K562 (cell line): ENCODE data around the gene OLFM3. TPM values are rescaled to one million over a fixed set of nuclear protein-coding genes. Genes with fewer than 3 reads are reported as not detected.

Source experiments
- RBBP5 ChIP-seq: fragments of 200-600 bp; sonication (generic); IDR thresholded peaks from 2 replicates; pipeline ENCODE4 v1.6.1; 2012; ENCODE audit warnings: borderline replicate concordance, mild to moderate bottlenecking, low read length, control low read depth, inconsistent platforms; ENCODE audit not compliant: insufficient read depth, poor library complexity, severe bottlenecking
- SRSF1 ChIP-seq: fragments of 200-400 bp; formaldehyde crosslinking; IDR thresholded peaks from 2 replicates; pipeline ENCODE4 v1.6.1; 2017; ENCODE audit warnings: mild to moderate bottlenecking, low read depth, low read length, moderate library complexity
- ZC3H4 ChIP-seq: sonication (generic); formaldehyde crosslinking; IDR thresholded peaks from 2 replicates; pipeline ENCODE4 v1.9.0; 2021; ENCODE audit warnings: missing genetic modification reagents, borderline replicate concordance
- ZMIZ1 ChIP-seq, 2 experiments: fragments of 150-350 bp in 1 of 2; IDR thresholded peaks; 2 replicates each; pipeline ENCODE4 v1.6.1; 2012 to 2016; ENCODE audit warnings: low read depth in 2 of 2, low read length in 2 of 2, mild to moderate bottlenecking in 1 of 2, moderate library complexity in 1 of 2
- polyA plus RNA-seq, 8 experiments: library from polyadenylated mRNA; depleted of rRNA in 4 of 8; stranded (reverse) in 5 of 8; unstranded in 3 of 8; fragments of >200 nt; fragmentation: Nextera tagmentation in 2 of 8; fragmentation: Illumina TruSeq in 1 of 8; extraction: Ambion mirVana in 2 of 8; extraction: Trizol in 1 of 8; gene quantifications; 2 replicates each; pipeline versions ENCODE4 v1.2.1 to v1.2.3, GENCODE V29; 2011 to 2014; ENCODE audit warnings: inconsistent platforms in 1 of 8, missing spikeins in 1 of 8
- total RNA-seq, 7 experiments: library from RNA; depleted of rRNA in 6 of 7; stranded (reverse); fragments of >200 nt in 6 of 7; fragmentation: Illumina TruSeq in 2 of 7; extraction: Trizol in 2 of 7; gene quantifications; 2 replicates each; pipeline versions ENCODE4 v1.2.1 to v1.2.3, GENCODE V29; 2011 to 2021; ENCODE audit warnings: low replicate concordance in 1 of 7
- TF ChIP-seq, protein P1 (sequence below): sonication (generic); formaldehyde crosslinking; IDR thresholded peaks from 2 replicates; pipeline ENCODE4 v1.8.0; 2023; ENCODE audit warnings: missing genetic modification reagents, mild to moderate bottlenecking, borderline replicate concordance

Gene OLFM3
- total and polyA plus RNA-seq, 9 of the 15 experiments (the other 6 are each of a cell fraction or from before 2014, with no cell fraction given), result 0.07 TPM; not detected in 8

- TF ChIP-seq ZMIZ1 (IDR thresholded peaks at IDR 0.05; ENCODE audit: low read depth in 2 of 2, low read length in 2 of 2), result no peak
- TF ChIP-seq, protein P1, sequence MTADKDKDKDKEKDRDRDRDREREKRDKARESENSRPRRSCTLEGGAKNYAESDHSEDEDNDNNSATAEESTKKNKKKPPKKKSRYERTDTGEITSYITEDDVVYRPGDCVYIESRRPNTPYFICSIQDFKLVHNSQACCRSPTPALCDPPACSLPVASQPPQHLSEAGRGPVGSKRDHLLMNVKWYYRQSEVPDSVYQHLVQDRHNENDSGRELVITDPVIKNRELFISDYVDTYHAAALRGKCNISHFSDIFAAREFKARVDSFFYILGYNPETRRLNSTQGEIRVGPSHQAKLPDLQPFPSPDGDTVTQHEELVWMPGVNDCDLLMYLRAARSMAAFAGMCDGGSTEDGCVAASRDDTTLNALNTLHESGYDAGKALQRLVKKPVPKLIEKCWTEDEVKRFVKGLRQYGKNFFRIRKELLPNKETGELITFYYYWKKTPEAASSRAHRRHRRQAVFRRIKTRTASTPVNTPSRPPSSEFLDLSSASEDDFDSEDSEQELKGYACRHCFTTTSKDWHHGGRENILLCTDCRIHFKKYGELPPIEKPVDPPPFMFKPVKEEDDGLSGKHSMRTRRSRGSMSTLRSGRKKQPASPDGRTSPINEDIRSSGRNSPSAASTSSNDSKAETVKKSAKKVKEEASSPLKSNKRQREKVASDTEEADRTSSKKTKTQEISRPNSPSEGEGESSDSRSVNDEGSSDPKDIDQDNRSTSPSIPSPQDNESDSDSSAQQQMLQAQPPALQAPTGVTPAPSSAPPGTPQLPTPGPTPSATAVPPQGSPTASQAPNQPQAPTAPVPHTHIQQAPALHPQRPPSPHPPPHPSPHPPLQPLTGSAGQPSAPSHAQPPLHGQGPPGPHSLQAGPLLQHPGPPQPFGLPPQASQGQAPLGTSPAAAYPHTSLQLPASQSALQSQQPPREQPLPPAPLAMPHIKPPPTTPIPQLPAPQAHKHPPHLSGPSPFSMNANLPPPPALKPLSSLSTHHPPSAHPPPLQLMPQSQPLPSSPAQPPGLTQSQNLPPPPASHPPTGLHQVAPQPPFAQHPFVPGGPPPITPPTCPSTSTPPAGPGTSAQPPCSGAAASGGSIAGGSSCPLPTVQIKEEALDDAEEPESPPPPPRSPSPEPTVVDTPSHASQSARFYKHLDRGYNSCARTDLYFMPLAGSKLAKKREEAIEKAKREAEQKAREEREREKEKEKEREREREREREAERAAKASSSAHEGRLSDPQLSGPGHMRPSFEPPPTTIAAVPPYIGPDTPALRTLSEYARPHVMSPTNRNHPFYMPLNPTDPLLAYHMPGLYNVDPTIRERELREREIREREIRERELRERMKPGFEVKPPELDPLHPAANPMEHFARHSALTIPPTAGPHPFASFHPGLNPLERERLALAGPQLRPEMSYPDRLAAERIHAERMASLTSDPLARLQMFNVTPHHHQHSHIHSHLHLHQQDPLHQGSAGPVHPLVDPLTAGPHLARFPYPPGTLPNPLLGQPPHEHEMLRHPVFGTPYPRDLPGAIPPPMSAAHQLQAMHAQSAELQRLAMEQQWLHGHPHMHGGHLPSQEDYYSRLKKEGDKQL (CRISPR knock-in tag), result no peak
- TF ChIP-seq SRSF1, result no peak
- no peak for TF ChIP-seq RBBP5
- TF ChIP-seq ZC3H4 (CRISPR knock-in tag), result no peak
Observed at GRCh38 chr1:101943237-101943636, 53.5 kb downstream of the OLFM3 start (continued).
